Posterior vena cava (tissue), 2 donors: ENCODE measurements around the gene VAPA. TPM values are rescaled to one million over a fixed set of nuclear protein-coding genes. Genes with fewer than 3 reads are reported as not detected.

Experiments
- DNase-seq: peaks from one replicate; pipeline ENCODE4 v3.0.0-alpha.2; 2020; ENCODE audit warnings: low spot score
- intact Hi-C, 2 donors: fragments of 100-400 bp; cut with DNase I; formaldehyde crosslinking; loops; one replicate each; pipeline versions ENCODE4 v1.14.1 to v1.14.2; 2022 to 2023
- long read RNA-seq, 2 donors: library from polyadenylated mRNA; unstranded; transcript quantifications; one replicate each; pipeline ENCODE4 v2.0.0, GENCODE V29; 2020 to 2021
- total RNA-seq, 2 donors: library from RNA; stranded (reverse); fragmentation: NEBNext Ultra II Directional; extraction: Animal tissue kit (Norgen Biotek cat#: 25700); gene quantifications; one replicate each; pipeline ENCODE4 v1.2.1, GENCODE V29; 2021
- donor health status: DM: yes; HTN: yes; CAD: no.
- donor health status: DM: yes; HTN: yes; CAD: no.

Gene VAPA
- 100 to 1,000 TPM; 172 to 203 TPM for total RNA-seq
- long read RNA-seq, donor 1, full-length matches to known transcripts: 66 of 80 reads
- long read RNA-seq, donor 1, partial matches to known transcripts: 5 of 80 reads
- long read RNA-seq, donor 1, other reads (novel, unspliced or antisense): 9 of 80 reads
- long read RNA-seq, donor 2, full-length matches to known transcripts: 499 of 518 reads
- long read RNA-seq, donor 2, partial matches to known transcripts: 1 of 518 reads
- long read RNA-seq, donor 2, other reads (novel, unspliced or antisense): 18 of 518 reads

- DNase-seq: peak; percentile 99
- intact Hi-C loops: loop anchor here in 1 of 2 donors (10.0 kb wide), 1 partner anchor 199 kb away; no protein-coding TSS in a partner anchor
Observed at GRCh38 chr18:9913526-9914333, at the start of gene VAPA. VAPA (plus strand) TSS chr18:9914016; CDS start chr18:9914257, 241 bp downstream.

- intact Hi-C loops: no loop called here
- no peak for DNase-seq
Observed at GRCh38 chr18:9865764-9866490, 47.9 kb upstream of the VAPA start.

GRCh38 chr18:9866627-9867026, 47.2 kb upstream of the VAPA start:
- DNase-seq: no peak
- intact Hi-C loops: no loop called here

- DNase-seq: no peak
- intact Hi-C loops: no loop called here
Observed at GRCh38 chr18:9867071-9867594, 46.7 kb upstream of the VAPA start.

- DNase-seq: no peak
- intact Hi-C loops: no loop called here
Observed at GRCh38 chr18:9868857-9869714, 44.7 kb upstream of the VAPA start.

GRCh38 chr18:9869715-9870430, 43.9 kb upstream of the VAPA start:
- no peak for DNase-seq
- intact Hi-C loops: no loop called here

GRCh38 chr18:9870431-9871008, 43.3 kb upstream of the VAPA start:
- no peak for DNase-seq
- intact Hi-C loops: no loop called here

GRCh38 chr18:9871244-9871746, 42.5 kb upstream of the VAPA start:
- no peak for DNase-seq
- intact Hi-C loops: no loop called here

GRCh38 chr18:9872823-9873222, 41.0 kb upstream of the VAPA start:
- intact Hi-C loops: no loop called here
- no peak for DNase-seq

- DNase-seq: no peak
Observed at GRCh38 chr18:9874728-9875127, 39.1 kb upstream of the VAPA start.

GRCh38 chr18:9876212-9876866, 37.5 kb upstream of the VAPA start:
- DNase-seq: no peak
- intact Hi-C loops: no loop called here

More at GRCh38 chr18:9874728-9875127, 39.1 kb upstream of the VAPA start:
- intact Hi-C loops: no loop called here

- intact Hi-C loops: no loop called here
- no peak for DNase-seq
Observed at GRCh38 chr18:9876867-9877654, 36.8 kb upstream of the VAPA start.

GRCh38 chr18:9877655-9878014, 36.2 kb upstream of the VAPA start:
- intact Hi-C loops: no loop called here
- DNase-seq: no peak

- no peak for DNase-seq
- intact Hi-C loops: no loop called here
Observed at GRCh38 chr18:9878095-9878494, 35.7 kb upstream of the VAPA start.

- intact Hi-C loops: no loop called here
- no peak for DNase-seq
Observed at GRCh38 chr18:9878783-9879242, 35.0 kb upstream of the VAPA start.

GRCh38 chr18:9884090-9884489, 29.7 kb upstream of the VAPA start:
- no peak for DNase-seq
- intact Hi-C loops: loop anchor here in 1 of 2 donors (5.0 kb wide), 1 partner anchor 1558 kb away; no protein-coding TSS in a partner anchor
